Measurements from ENCODE around the gene ZNF385B.
"Not testable (repeated sequence)": the region's sequence is repeated elsewhere in the genome, so short reads cannot be mapped to it uniquely, and the experiment has no call there.

Gene ZNF385B

DNA sequence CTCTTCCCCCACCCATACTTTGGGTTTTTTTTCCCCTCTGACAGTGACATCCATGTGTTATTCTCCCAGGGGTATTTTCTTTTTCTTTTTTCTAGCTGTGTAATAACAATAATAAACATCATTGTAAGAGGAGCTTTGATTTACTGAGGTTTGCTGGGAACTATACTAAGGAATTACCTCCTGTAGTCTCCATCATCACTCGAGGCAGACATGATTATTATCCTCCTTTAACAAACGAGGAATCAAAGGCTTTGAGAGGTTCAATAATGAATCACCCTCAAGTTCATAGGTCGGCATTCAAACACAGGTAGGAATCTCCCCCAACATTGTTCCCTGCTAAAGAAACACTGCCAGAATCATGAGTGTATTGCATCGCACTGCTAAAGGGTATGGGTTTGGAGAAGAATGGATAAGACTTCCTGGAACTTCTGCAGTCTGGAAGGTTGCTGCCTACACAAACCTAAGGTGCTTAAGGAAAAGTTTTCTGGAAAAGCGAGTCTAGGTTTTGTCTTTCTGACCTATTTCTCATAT, 336.5 kb downstream of the ZNF385B start:
- DNase-seq (ENCODE audit: low read depth in 2 of 3, low spot score in 1 of 3) = no peak

DNA sequence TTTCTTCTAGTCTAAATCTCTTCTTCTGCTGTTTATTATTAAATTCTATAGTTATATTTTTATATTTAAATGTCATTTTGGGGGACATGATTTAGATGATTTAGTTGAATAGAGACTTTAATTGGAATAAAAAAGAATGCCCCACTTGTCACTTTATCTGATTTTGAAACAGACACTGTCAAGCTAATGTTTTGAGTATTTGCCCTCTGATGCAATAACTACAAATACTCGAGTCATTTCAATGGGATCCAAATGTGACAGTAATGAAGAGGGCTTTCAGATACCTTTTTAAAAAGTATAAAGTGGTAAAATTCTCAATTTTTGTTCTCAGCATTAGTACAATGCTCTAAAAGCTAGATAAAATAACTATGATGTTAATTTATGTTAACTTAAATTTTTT, 339.5 kb downstream of the ZNF385B start:
- DNase-seq (ENCODE audit: low read depth in 2 of 3, low spot score in 1 of 3) = no peak

DNA sequence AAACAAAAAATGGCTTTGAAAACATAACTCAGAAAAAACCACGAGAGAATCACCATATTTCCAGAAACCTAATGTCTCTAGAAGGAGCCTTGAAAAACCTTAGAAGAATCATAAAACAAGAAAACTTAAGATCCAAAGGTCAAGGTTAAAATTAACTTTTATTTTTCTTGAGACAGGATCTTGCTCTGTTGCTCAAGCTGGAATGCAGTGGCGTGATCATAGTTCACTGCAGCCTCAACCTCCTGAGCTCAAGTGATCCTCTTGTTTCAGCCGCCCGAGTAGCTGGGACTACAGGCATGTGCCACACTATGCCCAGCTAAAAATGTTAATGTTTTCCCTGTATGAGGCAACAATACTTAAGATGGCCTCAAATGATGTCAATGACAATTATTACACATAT, 342.6 kb downstream of the ZNF385B start:
- DNase-seq (ENCODE audit: low read depth in 2 of 3, low spot score in 1 of 3) = no peak

DNA sequence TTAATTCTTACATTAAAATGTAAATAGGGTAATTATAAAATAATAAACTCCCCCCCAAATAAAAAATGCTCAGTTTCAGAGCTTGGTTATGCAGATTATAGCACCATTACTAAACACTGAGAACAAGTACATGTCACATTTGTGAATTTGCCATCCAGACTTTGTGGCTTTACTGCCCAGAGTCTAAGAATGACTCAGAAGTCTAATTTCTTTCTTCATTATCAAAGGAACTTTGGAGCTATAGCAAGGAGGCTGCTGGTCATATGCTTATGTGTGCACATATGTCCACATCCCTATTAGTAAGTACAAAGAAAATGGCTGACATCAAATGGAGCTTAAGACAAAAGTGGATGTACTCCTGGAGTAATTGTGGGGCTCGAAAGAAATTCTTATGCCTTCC, 348.2 kb downstream of the ZNF385B start:
- no peak for DNase-seq (ENCODE audit: low read depth in 2 of 3, low spot score in 1 of 3)

DNA sequence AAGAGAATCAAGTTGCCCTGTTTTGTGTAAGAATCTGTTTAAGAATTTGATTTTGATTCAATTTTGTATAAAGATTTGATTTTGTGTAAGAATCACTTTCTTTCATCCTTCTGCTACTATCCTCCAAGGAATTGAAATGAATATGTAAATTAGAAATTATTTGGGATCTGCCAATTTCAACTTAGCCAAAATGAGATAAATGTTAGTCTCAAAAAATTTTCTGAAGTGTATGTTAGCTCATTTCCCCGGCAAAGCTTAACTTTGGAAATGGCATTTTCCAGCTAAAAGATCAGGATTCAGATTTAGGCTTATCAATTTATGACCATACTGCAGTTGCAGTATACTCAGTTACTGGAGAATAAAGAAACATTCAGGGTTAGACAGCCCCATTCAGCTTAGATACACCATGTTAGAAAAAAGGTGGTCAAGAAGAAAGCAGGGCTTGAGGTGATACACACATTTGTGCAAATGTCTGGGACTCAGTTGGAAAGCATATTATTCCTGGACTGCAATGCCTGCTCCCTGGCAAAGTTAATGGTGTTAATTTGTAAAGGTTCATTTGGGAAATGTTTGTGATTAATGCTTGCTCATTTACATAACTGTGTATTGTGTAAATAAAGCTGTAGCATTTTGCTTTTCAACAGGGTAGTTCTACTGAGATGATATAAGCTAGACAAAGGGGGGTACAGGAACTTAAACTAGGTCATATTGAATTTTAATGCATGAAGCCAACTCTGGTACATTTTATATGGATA, 349.0 kb downstream of the ZNF385B start:
- DNase-seq (ENCODE audit: low read depth in 2 of 3, low spot score in 1 of 3) = no peak

DNA sequence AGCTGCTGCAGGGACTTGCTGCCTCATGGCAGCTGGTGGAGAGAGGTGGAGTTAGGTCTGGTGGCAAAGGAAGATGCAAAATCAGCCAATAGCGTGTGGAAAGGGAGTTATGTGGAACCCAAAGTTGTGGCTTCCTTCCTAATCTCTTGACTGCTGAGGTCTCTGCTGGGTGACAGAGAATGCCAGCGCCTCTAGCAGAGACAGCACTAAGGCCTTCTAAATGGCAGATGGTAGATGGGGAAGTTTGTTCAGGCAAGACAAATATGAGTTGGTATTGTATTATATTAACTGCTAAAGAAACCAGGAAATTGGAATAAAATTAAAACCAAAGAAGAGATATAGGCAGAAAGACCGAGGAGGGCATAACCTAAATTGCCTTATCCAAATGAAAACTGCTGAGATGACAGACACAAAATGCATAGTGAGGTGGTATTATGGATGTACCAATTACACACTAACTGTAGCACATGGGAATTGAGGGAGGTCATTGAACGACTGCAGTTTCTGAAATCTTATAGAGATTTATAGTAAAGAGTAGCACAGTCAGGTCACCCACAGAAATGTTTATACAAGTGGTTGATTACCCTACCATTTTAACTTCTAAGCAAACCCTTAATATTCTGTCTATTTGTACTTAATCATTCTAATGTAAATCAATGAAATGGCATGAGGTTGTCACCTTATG, 350.2 kb downstream of the ZNF385B start:
- no peak for DNase-seq (ENCODE audit: low read depth in 2 of 3, low spot score in 1 of 3)

DNA sequence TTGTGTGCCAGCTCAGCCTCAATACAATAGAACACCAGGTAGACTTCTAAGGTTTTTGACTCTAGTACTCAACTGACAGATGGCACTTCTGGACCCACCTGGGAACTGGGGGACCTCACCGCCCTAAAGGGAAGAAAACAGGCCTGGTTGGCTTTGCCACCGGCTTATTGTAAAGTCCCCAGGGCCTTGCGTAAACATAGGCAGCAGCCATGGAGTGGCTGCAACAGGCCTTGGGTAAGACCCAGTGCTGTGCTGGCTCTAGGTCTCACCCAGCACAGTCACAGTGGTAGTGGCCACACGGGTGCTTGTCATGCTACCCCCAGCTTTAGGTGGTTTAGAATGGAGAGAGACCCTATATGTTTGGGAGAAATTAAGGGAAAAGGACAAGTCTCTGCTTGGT, 366.1 kb downstream of the ZNF385B start:
- DNase-seq (ENCODE audit: low read depth in 2 of 3, low spot score in 1 of 3) = no peak

DNA sequence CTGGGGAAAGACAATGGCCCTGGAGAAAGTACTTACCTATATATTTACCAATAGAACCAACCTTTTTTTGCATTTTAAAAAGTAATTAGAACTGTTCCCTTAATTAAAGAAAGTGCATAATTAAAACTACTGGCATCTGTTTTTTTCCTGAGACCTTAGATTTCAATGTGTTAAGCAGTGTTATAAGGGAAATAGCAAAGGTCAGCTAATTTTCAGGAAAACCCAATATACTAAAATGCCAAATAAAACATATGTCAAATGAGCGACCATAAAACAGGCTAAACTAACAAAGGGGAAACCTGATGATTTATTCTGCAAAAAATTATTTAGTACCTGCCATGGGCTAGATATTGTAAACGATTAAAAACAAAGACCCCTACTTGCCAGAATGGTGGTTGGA, 372.8 kb downstream of the ZNF385B start:
- DNase-seq (ENCODE audit: low read depth in 2 of 3, low spot score in 1 of 3) = no peak

DNA sequence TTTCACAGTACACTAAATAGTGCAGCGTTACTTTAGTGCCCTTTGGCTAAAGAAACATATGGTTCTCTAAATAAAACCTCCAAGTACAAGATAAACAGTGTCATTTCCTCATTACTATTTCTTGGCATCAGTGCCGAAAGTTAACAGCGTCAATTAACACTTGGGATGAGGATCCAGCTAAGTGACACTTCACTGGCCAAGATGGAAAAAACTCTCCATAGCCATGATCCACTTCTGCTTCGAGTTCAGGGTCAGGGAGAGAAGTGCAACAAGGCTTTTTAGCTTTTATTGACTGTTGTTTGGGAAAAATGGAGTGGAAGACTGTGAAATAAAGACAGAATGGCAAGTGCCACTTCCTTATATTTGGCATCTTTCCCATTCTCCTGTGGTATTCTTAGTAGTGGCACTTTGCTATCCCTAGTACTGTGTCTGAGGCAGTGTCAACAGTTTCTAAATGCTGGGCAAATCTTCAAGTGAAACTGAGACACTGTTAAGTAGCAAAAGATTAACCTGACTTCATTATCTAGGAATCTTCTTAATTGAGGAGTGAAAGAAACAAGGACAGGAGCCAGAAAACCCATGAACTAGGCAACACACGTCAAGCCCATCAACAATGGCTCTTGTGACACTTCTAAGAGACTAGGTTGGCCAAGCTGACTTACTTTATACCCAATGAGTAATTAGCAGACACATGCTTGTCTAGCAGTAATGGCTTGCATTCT, 374.2 kb downstream of the ZNF385B start:
- DNase-seq (ENCODE audit: low read depth in 2 of 3, low spot score in 1 of 3) = no peak

DNA sequence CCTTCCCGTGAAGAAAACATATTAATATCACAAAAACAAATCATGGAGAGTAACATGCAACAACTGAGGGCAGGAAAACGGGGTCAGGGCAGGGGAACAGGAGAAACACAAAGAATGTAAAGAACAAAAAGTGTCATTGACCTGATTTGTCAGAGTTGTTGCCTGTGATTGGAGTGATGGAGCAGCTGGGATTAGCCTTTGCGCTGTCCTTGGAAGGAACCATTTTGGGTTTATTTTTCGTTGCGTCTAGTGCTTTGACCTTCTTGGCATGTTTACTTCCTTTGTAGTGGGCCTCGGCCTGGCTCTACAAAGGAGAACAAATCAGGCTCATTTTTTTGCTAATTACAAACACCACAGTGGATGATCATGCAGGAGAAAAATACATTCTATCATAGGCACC, 378.3 kb downstream of the ZNF385B start:
- DNase-seq (ENCODE audit: low read depth in 2 of 3, low spot score in 1 of 3) = no peak

DNA sequence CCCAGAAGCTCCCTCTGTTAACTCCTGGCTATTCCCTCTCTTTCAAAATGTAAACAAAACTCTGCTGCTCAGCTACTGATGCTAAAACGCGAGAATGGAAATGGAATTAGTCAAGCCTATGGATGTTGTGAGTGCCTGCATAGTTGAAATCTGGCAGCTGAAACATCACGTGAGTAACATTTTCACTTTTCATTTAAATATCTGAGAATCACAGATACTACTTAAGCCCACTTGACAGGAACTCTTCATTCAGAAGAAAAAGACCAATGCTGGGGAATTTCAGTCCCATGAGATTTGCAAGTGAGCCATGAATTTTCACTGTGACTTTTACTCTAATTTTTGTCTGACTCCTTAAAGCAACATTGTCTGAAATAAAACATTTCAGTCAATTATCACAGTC, 381.5 kb downstream of the ZNF385B start:
- no peak for DNase-seq (ENCODE audit: low read depth in 2 of 3, low spot score in 1 of 3)

DNA sequence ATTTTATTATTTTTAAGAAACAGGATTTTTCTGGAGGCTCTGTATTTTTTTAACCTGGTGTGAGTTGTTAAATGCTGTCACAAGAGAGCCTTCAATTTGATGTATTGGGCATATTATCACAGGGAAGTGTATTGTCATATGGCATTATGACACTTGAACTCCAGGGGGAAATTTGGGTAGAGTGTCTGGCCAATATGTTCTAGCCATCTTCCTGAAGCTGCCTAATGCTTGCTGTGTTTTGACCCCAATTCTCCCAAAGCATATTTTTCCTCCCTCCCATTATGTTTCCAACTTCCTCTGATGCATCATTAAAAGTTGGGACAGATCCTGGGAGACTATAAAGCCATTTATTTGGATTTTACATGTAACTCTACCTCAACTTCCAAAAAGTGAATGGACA, 382.6 kb downstream of the ZNF385B start:
- DNase-seq (ENCODE audit: low read depth in 2 of 3, low spot score in 1 of 3) = no peak

DNA sequence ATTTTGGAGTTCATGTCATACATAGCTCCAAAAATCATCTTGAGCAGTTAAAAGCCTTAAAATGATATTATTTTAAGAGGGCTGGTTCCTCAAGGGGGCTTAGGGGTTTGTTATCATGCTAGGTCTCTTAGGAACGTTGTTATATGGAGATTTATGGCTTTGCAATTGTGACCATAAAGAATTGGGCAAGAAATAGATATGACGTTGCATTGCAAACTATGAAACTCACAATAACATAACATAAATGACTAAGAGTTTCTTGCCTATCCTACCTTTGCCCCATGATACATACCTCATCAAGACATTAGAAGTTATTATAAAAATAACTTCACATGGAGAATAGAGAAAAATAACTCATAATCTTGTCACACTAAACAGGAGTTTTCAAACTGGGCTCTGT, 390.4 kb downstream of the ZNF385B start:
- DNase-seq (ENCODE audit: low read depth in 2 of 3, low spot score in 1 of 3) = no peak

DNA sequence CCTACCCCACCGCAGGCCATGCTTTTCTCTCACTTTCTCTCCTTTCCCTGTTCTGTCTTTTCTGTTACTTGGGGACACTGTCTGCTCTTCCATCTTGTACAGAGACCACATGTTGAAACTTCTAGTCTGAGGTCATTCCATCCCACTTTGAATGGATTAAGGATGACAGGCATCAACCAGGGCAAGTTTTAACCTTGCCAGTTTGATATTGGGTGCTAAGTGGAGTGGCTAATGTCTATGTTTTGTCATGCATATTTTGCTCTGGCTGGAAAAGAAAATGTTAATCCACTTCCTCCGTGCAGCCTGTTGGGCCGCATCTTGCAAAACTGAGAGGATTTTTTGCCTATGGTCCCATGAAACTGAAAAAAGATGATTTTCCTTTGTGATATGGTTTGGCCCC, 391.3 kb downstream of the ZNF385B start:
- no peak for DNase-seq (ENCODE audit: low read depth in 2 of 3, low spot score in 1 of 3)

DNA sequence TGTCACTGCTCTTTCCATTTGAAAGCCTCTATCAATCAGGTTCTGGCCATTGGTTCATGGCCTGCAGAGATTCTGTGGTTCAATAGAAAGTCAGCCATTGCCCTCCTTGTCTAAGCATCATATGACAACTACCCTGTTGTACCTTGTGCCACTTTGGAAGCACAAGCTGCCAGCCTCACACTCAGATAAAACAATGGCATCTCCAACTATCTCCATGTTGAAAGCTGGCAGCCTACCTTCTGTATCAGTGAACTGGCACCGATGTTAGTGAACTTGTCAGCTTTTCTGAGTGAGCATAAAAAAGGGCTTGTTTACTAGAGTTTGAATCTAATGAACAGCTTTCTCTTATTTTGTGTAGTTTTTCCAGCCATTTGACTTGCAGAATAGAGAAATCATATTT, 393.5 kb downstream of the ZNF385B start:
- DNase-seq (ENCODE audit: low read depth in 2 of 3, low spot score in 1 of 3) = no peak

DNA sequence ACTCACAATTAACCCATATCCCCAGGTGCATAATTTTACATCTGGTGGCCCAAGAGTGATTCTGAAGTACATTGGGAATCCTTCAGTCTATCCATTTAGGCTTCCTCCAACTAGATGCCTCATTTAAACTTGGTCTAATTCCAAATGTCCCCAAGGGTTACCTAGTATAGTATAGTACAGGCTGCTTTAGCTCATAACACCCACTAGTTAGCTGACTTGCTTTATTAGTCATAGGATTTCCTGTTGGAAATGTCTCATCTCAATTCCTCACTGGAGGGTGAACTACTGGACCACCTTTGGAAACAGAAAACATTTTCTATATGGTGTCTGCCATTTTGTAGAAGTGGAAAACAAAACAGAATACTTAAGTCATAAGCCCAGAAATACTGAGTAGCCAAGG, 394.3 kb downstream of the ZNF385B start:
- no peak for DNase-seq (ENCODE audit: low read depth in 2 of 3, low spot score in 1 of 3)

DNA sequence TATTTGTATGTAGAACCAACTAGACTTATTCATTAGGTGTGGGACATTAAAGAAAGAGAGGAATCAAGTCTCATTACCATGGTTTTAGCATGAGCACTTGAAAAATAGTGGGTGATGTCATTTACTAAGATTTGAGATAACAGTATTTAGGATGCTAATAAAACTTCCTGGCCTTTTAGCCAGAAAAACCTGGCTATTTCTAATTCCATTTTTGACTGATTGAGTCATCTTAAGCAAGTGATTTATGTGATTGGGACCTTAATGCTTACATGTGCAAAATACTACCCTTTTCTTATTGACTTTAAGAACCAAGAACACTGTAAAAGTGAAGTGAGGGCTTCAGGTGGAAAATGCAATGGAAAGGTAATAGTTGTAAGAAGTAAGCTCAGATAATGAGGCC, 400.0 kb downstream of the ZNF385B start:
- DNase-seq (ENCODE audit: low read depth in 2 of 3, low spot score in 1 of 3) = no peak

DNA sequence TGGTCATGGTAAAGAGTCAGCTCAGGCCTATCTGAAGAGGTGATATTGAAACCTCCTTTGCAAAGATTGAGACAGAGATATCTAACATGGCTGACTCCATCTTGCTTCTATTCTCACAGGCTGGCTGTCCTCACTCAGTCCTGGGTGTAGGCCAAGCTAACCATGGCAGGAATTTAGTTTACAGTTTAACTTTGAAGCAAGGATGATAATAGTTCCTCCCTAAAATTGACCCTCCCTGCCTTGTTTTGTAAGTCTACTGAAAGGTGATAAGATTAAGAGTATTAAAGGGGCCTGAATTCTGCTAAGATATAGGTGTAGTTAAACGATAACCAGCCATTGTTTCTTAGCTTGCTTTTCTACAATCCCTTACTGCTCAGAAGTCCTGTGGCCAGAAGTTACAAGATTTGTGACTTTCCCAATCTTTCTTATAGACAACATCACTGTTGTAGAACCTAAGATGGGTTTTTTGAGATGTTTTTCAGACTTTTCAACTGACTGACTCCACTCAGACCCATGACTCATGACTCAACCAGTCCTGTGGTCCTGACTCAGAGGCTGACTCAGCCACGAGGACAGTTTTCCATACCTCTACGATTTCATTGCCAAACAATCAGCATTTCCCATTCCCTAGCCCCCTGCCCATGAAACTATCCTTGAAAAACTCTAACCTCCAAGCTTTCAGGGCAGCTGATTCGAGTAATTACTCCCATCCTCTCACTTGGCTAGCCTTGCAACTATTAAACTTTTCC, 401.1 kb downstream of the ZNF385B start:
- peak in 1 of 3 donors; percentile 2 for DNase-seq (ENCODE audit: low read depth in 2 of 3, low spot score in 1 of 3)

DNA sequence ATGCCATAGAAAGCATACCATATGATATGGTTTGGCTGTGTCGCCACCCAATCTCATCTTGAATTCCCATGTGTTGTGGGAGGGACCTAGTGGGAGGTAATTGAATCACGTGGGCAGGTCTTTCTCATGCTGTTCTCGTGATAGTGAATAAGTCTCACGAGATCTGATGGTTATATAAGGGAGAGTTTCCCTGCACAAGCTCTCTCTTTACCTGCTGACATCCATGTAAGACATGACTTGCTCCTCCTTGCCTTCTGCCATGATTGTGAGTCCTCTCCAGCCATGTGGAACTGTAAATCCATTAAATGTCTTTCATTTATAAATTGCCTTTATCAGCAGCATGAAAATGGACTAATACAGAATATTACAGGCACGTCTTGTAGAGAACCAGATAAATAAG, 403.3 kb downstream of the ZNF385B start:
- not testable (repeated sequence) for DNase-seq (ENCODE audit: low read depth in 2 of 3, low spot score in 1 of 3)

DNA sequence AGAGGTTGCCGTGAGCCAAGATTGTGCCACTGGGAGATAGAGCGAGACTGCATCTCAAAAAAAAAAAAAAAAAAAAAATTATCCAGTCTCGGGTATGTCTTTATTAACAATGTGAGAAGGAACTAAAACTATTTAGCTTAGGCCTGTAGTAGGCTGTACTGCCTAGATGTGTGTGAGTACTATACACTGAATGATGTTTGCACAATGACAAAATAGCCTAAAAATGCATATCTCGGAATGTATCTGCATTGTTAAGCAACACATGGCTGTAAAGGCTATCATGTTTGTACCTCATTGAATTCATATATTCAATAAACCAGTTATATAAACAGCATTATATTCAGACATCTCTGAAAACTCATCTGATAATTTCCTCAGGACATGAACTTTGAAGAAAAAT, 405.6 kb downstream of the ZNF385B start:
- DNase-seq (ENCODE audit: low read depth in 2 of 3, low spot score in 1 of 3) = no peak

DNA sequence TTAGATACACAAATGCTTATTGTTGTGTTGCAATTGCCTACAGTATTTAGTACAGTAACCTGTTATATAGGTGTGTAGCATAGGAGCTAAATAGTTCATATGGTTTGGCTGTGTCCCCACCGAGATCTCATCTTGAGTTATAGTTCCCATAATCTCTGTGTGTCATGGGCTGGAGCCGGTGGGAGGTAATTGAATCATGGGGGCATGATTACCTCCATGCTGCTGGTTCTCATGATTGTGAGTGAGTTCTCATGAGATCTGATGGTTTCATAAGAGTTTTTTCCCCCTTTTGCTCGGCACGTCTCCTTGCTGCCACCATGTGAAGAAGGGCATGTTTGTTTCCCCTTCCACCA, 406.3 kb downstream of the ZNF385B start:
- DNase-seq (ENCODE audit: low read depth in 2 of 3, low spot score in 1 of 3) = no peak
